ENCODE results near the gene LMBR1.

DNA sequence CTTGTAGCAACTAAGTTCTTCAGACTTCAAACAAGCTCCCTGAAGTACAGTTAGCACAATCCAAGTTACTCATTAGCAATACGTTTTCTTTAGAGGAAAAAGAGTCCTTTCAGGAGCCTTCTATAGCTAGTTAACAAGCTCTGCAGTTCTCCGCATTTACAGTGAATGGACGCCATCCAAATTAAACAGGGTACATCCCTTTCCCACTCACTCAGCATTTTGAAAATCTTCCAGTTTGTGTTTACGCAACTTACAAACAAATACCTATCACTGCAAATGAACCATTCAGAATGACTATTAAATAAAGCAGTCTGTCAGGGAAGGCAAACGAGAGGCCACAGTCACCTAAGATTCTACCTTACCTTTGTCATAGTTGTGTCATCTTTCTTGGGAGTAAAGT, 167.9 kb downstream of the LMBR1 start:
- TF ChIP-seq, protein P1, sequence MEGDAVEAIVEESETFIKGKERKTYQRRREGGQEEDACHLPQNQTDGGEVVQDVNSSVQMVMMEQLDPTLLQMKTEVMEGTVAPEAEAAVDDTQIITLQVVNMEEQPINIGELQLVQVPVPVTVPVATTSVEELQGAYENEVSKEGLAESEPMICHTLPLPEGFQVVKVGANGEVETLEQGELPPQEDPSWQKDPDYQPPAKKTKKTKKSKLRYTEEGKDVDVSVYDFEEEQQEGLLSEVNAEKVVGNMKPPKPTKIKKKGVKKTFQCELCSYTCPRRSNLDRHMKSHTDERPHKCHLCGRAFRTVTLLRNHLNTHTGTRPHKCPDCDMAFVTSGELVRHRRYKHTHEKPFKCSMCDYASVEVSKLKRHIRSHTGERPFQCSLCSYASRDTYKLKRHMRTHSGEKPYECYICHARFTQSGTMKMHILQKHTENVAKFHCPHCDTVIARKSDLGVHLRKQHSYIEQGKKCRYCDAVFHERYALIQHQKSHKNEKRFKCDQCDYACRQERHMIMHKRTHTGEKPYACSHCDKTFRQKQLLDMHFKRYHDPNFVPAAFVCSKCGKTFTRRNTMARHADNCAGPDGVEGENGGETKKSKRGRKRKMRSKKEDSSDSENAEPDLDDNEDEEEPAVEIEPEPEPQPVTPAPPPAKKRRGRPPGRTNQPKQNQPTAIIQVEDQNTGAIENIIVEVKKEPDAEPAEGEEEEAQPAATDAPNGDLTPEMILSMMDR (IDR thresholded peaks at IDR 0.05) = no peak
- TF ChIP-seq POLR2A (IDR thresholded peaks at IDR 0.05) = no peak

Measured in testis (tissue), 2 donors.